GM18870 (cell line): ENCODE data around the gene PPM1F.
"Not testable (repeated sequence)": the region's sequence is repeated elsewhere in the genome, so short reads cannot be mapped to it uniquely, and the experiment has no call there.

Experiments
- ATAC-seq: cut with Tn5 transposase; IDR thresholded peaks from one replicate; pipeline ENCODE4 v1.9.1; 2021; ENCODE audit warnings: moderate library complexity; ENCODE audit not compliant: unreplicated experiment

PPM1F gene

GRCh38 chr22:21922370-21923162 lies 30.1 kb downstream of the PPM1F start:
- ATAC-seq = no peak

GRCh38 chr22:21921729-21922128 lies 30.9 kb downstream of the PPM1F start:
- ATAC-seq = no peak

GRCh38 chr22:21921184-21921721 lies 31.4 kb downstream of the PPM1F start:
- ATAC-seq = no peak

GRCh38 chr22:21920341-21921183 lies 32.1 kb downstream of the PPM1F start:
- ATAC-seq = no peak

- no peak for ATAC-seq
Observed at GRCh38 chr22:21919526-21920307, 32.9 kb downstream of the PPM1F start.

GRCh38 chr22:21918466-21919185 lies 34.0 kb downstream of the PPM1F start:
- ATAC-seq = no peak

- ATAC-seq = no peak
Observed at GRCh38 chr22:21917959-21918261, 34.7 kb downstream of the PPM1F start.

GRCh38 chr22:21917181-21917958 lies 35.3 kb downstream of the PPM1F start:
- no peak for ATAC-seq

- ATAC-seq = no peak
Observed at GRCh38 chr22:21916309-21916918, 36.2 kb downstream of the PPM1F start.

GRCh38 chr22:21915624-21916308 lies 36.9 kb downstream of the PPM1F start:
- ATAC-seq = no peak

- ATAC-seq = not testable (repeated sequence)
Observed at GRCh38 chr22:21914033-21914642, 38.5 kb downstream of the PPM1F start.

GRCh38 chr22:21910367-21910766 lies 42.3 kb downstream of the PPM1F start:
- not testable (repeated sequence) for ATAC-seq

GRCh38 chr22:21909871-21910270 lies 42.8 kb downstream of the PPM1F start:
- ATAC-seq = no peak

- ATAC-seq = no peak
Observed at GRCh38 chr22:21907638-21908522, 44.8 kb downstream of the PPM1F start.

- not testable (repeated sequence) for ATAC-seq
Observed at GRCh38 chr22:21905234-21905633, 47.4 kb downstream of the PPM1F start.

- no peak for ATAC-seq
Observed at GRCh38 chr22:21904250-21904789, 48.3 kb downstream of the PPM1F start.

GRCh38 chr22:21903283-21903682 lies 49.4 kb downstream of the PPM1F start:
- no peak for ATAC-seq
